ENCODE measurements around the gene AIFM2.

DNA sequence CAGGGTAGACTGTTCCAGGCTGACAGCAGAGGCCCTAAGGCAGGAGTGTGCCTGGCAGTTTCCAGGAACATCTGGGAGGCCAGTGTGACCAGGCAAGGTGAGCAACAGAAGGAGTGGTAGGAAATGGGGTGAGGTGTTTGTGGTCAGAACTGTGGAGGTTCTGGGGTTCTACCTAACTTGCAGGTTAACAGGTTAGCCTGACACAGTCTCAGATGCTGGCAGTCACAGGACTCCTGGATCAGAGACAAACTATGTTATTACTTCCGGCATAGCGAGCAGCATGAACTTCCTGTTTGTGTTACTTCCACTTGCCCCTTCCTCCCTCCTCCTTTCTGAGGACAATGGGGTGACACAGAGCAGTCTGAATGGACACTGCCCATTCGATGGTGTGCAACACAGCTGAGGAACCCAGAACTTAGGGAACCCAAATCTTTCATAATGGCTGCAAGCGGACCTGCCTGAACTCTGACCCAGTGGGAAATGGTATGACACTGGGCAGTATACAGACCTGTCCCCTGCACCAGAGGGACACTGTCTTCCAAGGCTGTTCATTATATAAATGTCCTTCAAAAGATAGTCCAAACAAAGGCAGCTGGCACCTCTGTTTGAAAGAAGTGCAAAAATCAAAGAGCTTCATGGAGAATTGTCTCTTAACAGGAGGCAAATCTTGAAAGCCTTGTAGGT is 41.6 kb upstream of the AIFM2 start:
- TF ChIP-seq YY1 (IDR thresholded peaks at IDR 0.05; ENCODE audit: insufficient read depth, insufficient read length) (no peak), SUZ12 (IDR thresholded peaks at IDR 0.05; ENCODE audit: extremely low read depth, insufficient read depth, insufficient read length) (no peak), ZNF274 (IDR thresholded peaks at IDR 0.05; ENCODE audit: low read depth, low read length) (no peak)
